Stimulated activated CD4-positive, alpha-beta T cell treated with anti-CD3 and anti-CD28 coated beads, Interleukin-15, amount 100 ng/mL, for 48 hours (primary cell): ENCODE data around the gene CTPS1.

ENCODE experiments used
- DNase-seq, 2 donors: peaks; one replicate each; pipeline ENCODE4 v3.0.0-alpha.2; 2020; ENCODE audit warnings: low read depth in 2 of 2

CTPS1 gene, protein sequence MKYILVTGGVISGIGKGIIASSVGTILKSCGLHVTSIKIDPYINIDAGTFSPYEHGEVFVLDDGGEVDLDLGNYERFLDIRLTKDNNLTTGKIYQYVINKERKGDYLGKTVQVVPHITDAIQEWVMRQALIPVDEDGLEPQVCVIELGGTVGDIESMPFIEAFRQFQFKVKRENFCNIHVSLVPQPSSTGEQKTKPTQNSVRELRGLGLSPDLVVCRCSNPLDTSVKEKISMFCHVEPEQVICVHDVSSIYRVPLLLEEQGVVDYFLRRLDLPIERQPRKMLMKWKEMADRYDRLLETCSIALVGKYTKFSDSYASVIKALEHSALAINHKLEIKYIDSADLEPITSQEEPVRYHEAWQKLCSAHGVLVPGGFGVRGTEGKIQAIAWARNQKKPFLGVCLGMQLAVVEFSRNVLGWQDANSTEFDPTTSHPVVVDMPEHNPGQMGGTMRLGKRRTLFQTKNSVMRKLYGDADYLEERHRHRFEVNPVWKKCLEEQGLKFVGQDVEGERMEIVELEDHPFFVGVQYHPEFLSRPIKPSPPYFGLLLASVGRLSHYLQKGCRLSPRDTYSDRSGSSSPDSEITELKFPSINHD

GRCh38 chr1:40979241-40980067, at the start of gene CTPS1:
Gene CTPS1 (plus strand): TSS chr1:40979696. CDS start chr1:40983291, 3,595 bp downstream.
- peak; percentile 92 to 95 for DNase-seq

- DNase-seq: no peak
Measured at GRCh38 chr1:40930174-40930964, 49.1 kb upstream of the CTPS1 start.

GRCh38 chr1:40931601-40932000, 47.9 kb upstream of the CTPS1 start:
- DNase-seq: no peak

- no peak for DNase-seq
Measured at GRCh38 chr1:40932006-40932405, 47.5 kb upstream of the CTPS1 start.

GRCh38 chr1:40936931-40937339, 42.6 kb upstream of the CTPS1 start:
- DNase-seq: no peak

DNA sequence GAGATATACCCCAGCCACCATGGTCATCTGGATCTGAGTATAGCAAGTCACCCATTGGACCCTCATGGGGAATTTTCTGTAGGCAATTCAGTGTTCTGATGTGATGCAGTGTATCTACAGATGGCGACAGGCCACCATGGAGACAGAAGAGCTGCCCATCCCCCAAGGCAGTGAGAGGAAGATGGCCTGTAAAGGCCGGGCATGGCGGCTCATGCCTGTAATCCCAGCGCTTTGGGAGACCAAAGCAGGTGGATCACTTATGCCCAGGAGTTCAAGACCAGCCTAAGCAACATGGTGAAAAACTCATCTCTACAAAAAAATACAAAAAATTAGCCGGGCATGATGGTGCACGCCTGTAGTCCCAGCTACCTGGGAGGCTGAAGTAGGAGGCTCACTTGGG, 41.1 kb upstream of the CTPS1 start:
- no peak for DNase-seq

GRCh38 chr1:40939320-40940059, 40.0 kb upstream of the CTPS1 start:
- no peak for DNase-seq

DNA sequence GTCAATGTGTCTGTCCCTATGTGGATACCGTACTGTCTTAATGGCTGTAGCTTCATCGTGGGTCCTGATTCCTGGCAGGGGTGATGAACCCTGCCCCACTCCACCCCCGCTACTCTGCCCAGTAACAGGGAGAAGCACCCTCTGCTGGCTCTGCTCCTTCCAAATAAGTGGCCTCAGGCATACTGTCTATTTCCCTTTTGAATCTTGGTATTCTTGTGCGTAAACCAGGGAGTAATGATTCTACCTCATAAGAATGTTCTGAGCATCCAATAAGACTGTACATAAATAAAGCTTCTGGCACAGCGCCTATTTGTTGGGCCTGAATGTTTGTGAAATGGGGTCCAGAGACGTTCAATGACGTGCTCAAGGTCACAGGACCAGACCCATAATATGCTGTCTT, 35.2 kb upstream of the CTPS1 start:
- no peak for DNase-seq

- DNase-seq: no peak
Measured at GRCh38 chr1:40944841-40945430, 34.6 kb upstream of the CTPS1 start.

GRCh38 chr1:40945491-40945973, 34.0 kb upstream of the CTPS1 start:
- no peak for DNase-seq

DNA sequence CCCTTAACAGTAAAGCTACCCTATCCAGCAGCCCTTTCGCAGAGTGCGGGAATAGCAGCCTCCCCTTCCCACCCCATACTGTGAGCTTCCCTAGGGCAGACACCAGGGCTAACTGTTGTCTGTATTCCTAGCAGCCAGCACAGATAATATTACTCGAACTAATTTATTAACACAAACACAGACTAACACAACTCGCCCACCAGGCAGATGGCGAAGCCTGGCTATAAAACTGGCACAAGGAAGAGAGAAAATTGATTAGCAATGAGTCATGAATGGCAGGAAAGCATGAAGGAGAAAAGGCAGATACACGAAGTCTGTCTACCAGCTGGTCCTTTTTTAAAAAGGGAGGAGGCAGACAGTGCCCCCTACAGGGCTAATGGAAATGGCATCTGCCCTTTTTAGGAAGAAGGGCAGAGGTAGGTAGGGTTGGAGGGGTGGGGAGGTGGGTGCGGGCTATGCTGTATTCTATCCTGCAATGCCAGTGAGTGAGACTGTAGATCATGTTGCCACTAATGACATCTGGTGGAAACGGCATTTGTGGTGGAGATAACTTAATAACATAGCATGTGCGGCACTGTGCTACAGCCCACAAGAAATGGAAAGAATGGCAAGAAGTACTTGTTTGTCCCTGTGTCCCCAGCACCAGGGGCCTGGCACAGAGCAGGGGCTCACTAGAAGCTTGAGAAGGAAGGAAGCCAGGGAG, 30.6 kb upstream of the CTPS1 start:
- peak; percentile 40 to 59 for DNase-seq

DNA sequence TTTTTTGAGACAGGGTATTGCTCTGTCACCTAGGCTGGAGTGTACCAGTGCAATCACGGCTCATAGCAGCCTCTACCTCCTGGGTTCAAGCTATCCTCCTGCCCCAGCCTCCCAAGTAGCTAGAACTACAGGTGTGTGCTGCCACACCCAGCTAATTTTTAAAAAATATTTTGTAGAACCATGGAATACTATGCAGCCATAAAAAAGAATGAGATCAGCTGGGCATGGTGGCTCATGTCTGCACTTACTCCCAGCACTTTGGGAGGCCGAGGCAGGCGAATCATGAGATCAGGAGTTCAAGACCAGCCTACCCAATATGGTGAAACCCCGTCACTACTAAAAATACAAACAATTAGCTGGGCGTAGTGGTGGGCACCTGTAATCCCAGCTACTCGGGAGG, 29.9 kb upstream of the CTPS1 start:
- no peak for DNase-seq

- peak; percentile 19 to 33 for DNase-seq
Measured at GRCh38 chr1:40951943-40952743, 27.4 kb upstream of the CTPS1 start.

DNA sequence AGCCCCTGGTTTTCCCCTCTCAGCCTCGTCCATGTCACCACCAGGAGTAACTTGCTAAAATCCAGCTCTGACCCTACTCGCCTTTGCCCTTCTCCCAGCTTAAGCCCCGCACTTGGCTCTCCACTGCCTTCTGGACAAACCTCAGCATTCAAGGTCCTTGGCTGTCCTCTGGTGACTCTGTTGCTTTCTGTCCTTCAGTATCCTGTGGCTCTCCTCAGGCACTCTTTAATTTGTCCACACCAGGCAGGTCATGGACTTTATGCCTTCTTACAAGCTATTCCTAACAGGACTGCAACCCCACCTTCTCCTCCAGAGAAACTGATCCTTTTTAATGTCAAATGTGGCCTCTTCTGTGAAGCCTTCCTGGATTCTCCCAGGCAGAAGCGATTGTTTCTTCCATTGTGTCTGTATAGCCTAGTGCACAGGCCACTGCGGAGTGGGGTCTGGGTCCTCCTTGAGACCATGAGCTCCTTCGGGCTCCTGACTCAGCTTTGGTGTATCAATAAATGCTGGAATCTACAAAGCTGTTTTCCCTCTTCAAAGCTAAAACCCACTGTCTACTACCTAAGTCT, 26.7 kb upstream of the CTPS1 start:
- DNase-seq: no peak

DNA sequence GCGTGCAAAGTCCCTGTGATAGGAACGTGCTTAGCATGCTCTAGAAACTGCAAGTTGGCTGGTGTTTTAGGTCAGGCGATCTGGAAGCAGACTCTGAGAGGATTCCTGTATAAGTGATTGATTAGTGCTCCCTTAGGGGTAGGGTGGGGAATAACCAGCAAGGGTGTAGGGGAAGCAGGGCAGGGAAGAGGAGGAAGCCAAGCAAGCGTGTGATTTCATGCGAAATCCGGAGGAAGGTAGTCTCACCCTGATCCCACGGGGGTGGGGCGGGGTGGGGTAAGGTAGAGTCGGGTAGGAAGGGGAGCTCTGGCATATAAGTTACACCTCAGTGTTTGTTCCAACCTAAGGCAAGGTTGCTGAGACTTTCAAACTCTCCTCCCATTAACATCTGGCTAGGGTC, 24.9 kb upstream of the CTPS1 start:
- no peak for DNase-seq

- no peak for DNase-seq
Measured at GRCh38 chr1:40955266-40955665, 24.2 kb upstream of the CTPS1 start.

- no peak for DNase-seq
Measured at GRCh38 chr1:40956407-40956806, 23.1 kb upstream of the CTPS1 start.

GRCh38 chr1:40958210-40958609, 21.3 kb upstream of the CTPS1 start:
- DNase-seq: no peak

DNA sequence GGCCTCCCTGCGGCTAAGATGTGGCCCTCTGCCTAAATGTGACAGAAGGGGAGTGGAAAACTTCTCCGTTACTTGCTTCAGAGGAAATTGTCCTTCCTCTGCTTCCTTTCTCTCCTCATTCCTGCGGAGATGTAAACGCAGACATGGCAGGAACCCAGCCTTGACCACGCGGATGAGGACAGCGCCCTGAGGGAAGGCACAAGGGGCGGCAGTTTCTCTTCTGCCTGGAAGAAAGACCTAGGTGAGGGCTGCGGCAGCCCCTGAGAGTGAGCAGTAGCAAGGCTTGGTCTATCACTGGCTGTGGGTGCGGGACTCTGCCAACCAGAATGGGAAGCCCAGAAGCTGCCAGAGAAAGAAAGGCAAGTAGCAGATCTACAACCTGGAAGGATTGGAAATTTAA, 14.0 kb upstream of the CTPS1 start:
- no peak for DNase-seq
